Skeletal muscle cell (primary cell): ENCODE measurements around the gene SUGT1.
"Not testable (repeated sequence)": the region's sequence is repeated elsewhere in the genome, so short reads cannot be mapped to it uniquely, and the experiment has no call there.

ENCODE experiments used
- DNase-seq: peaks from one replicate; pipeline ENCODE4 v3.0.0-alpha.2; 2010; ENCODE audit warnings: low read depth
- H3K4me3 ChIP-seq: 2 replicates; pipeline ENCODE4 v1.5.1; 2011; ENCODE audit warnings: low read depth, mild to moderate bottlenecking, control low read depth, low read length, moderate library complexity

Gene SUGT1

GRCh38 chr13:52652196-52652979 is at the start of gene SUGT1:
TSS of gene SUGT1 (plus strand) at chr13:52652836. CDS start at chr13:52652921, 85 bp downstream.
- DNase-seq = peak; percentile 96
- peak within 1 kb of the TSS; percentile 96 for H3K4me3 ChIP-seq

GRCh38 chr13:52603316-52603715 is 49.3 kb upstream of the SUGT1 start:
- not testable (repeated sequence) for H3K4me3 ChIP-seq, DNase-seq

GRCh38 chr13:52606126-52606525 is 46.5 kb upstream of the SUGT1 start:
- not testable (repeated sequence) for DNase-seq

GRCh38 chr13:52606795-52607194 is 45.8 kb upstream of the SUGT1 start:
- not testable (repeated sequence) for H3K4me3 ChIP-seq, DNase-seq

More at GRCh38 chr13:52606126-52606525, 46.5 kb upstream of the SUGT1 start:
- not testable (repeated sequence) for H3K4me3 ChIP-seq

- not testable (repeated sequence) for H3K4me3 ChIP-seq, DNase-seq
Measured at GRCh38 chr13:52608184-52608583, 44.5 kb upstream of the SUGT1 start.

- DNase-seq, H3K4me3 ChIP-seq: not testable (repeated sequence)
Measured at GRCh38 chr13:52609013-52609606, 43.5 kb upstream of the SUGT1 start.

- DNase-seq, H3K4me3 ChIP-seq: not testable (repeated sequence)
Measured at GRCh38 chr13:52610158-52610557, 42.5 kb upstream of the SUGT1 start.

GRCh38 chr13:52615134-52615801 is 37.4 kb upstream of the SUGT1 start:
- DNase-seq = no peak
- no peak overlapping the region for H3K4me3 ChIP-seq

GRCh38 chr13:52615812-52616211 is 36.8 kb upstream of the SUGT1 start:
- no peak for DNase-seq

GRCh38 chr13:52617070-52618060 is 35.3 kb upstream of the SUGT1 start:
- peak; percentile 56 for DNase-seq
- peak overlapping the region; percentile 93 for H3K4me3 ChIP-seq

More at GRCh38 chr13:52615812-52616211, 36.8 kb upstream of the SUGT1 start:
- H3K4me3 ChIP-seq = no peak overlapping the region

GRCh38 chr13:52631083-52631690 is 21.4 kb upstream of the SUGT1 start:
- not testable (repeated sequence) for DNase-seq, H3K4me3 ChIP-seq

- no peak overlapping the region for H3K4me3 ChIP-seq
- DNase-seq = no peak
Measured at GRCh38 chr13:52638666-52639328, 13.8 kb upstream of the SUGT1 start.

GRCh38 chr13:52642131-52642530 is 10.5 kb upstream of the SUGT1 start, which contains the start of gene HNRNPA1L2:
TSS of gene HNRNPA1L2 (plus strand) at chr13:52642431. CDS start at chr13:52642493, 62 bp downstream.
- DNase-seq = no peak
- no peak within 1 kb of the TSS for H3K4me3 ChIP-seq

- no peak for DNase-seq
- no peak overlapping the region for H3K4me3 ChIP-seq
Measured at GRCh38 chr13:52644108-52644507, 8.5 kb upstream of the SUGT1 start.

- H3K4me3 ChIP-seq = no peak overlapping the region
- DNase-seq = no peak
Measured at GRCh38 chr13:52646967-52647366, 5.7 kb upstream of the SUGT1 start.

GRCh38 chr13:52650731-52651130 is 1.9 kb upstream of the SUGT1 start:
- DNase-seq = no peak
- H3K4me3 ChIP-seq = peak overlapping the region; percentile 96

GRCh38 chr13:52651897-52652195 is 790 bp upstream of the SUGT1 start:
- DNase-seq = no peak
- H3K4me3 ChIP-seq = peak overlapping the region; percentile 96

- H3K4me3 ChIP-seq = peak overlapping the region; percentile 96
- no peak for DNase-seq
Measured at GRCh38 chr13:52652980-52653303, 306 bp downstream of the SUGT1 start.
